ENCODE measurements around the gene PRKN.

Gene PRKN

DNA sequence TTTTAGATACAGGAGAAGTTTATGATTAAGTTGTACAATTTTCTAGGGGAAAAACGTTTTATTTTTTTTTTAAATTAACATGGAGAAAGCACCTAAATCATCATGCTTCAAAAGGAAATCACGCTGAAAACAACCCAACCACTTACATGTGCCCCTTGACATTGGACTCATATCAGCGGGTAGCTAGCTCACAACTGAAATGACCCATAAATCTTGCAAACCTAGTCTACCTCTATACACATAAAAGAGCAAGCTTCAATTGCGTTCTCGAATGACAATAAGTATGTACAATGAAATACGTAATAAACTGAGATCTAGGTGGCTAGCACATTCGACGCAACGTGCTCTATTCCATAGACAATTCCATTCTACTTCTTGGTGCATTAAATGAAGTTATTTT lies 730.8 kb downstream of the PRKN start:
- no peaks in the 10 kb centered on the region for H3K27me3 ChIP-seq (ENCODE audit: insufficient read depth, low read depth)
- no peaks in the 10 kb centered on the region for H3K4me1 ChIP-seq (ENCODE audit: low read depth, poor library complexity, severe bottlenecking)
- no peaks in the 10 kb centered on the region for H4K20me1 ChIP-seq (ENCODE audit: insufficient read depth)
- no peak overlapping the region for H3K4me3 ChIP-seq (IDR thresholded peaks at IDR 0.05; ENCODE audit: insufficient read depth, low read depth, low read length)
- no peak overlapping the region for H3K4me2 ChIP-seq
- no peak overlapping the region for H3K9ac ChIP-seq
- no peak for TF ChIP-seq CTCF (conservative IDR thresholded peaks at IDR 0.05; ENCODE audit: low read depth, low read length)
- no peak overlapping the region for H3K27ac ChIP-seq
- H3K36me3 ChIP-seq (ENCODE audit: insufficient read depth): no peaks in the 10 kb centered on the region
- H2AFZ ChIP-seq (ENCODE audit: low read depth): no peak overlapping the region
- no peaks in the 10 kb centered on the region for H3K79me2 ChIP-seq (ENCODE audit: insufficient read depth, low read depth)

GRCh38 chr6:161985876-161986423 lies 741.6 kb downstream of the PRKN start:
- Histone ChIP-seq H3K4me2 (no peak overlapping the region), H3K4me1 (ENCODE audit: low read depth, poor library complexity, severe bottlenecking) (no peaks in the 10 kb centered on the region), H3K4me3 (IDR thresholded peaks at IDR 0.05; ENCODE audit: insufficient read depth, low read depth, low read length) (no peak overlapping the region), H3K36me3 (ENCODE audit: insufficient read depth) (no peaks in the 10 kb centered on the region), H3K27ac (no peak overlapping the region), H3K79me2 (ENCODE audit: insufficient read depth, low read depth) (no peaks in the 10 kb centered on the region), H2AFZ (ENCODE audit: low read depth) (no peak overlapping the region), H3K27me3 (ENCODE audit: insufficient read depth, low read depth) (no peaks in the 10 kb centered on the region), H3K9ac (no peak overlapping the region), H4K20me1 (ENCODE audit: insufficient read depth) (no peaks in the 10 kb centered on the region)
- TF ChIP-seq CTCF (conservative IDR thresholded peaks at IDR 0.05; ENCODE audit: low read depth, low read length): no peak

GRCh38 chr6:161984713-161985112 lies 742.9 kb downstream of the PRKN start:
- Histone ChIP-seq H3K27ac (no peak overlapping the region), H3K4me1 (ENCODE audit: low read depth, poor library complexity, severe bottlenecking) (no peaks in the 10 kb centered on the region), H2AFZ (ENCODE audit: low read depth) (no peak overlapping the region), H3K4me2 (no peak overlapping the region), H4K20me1 (ENCODE audit: insufficient read depth) (no peaks in the 10 kb centered on the region), H3K79me2 (ENCODE audit: insufficient read depth, low read depth) (no peaks in the 10 kb centered on the region), H3K9ac (no peak overlapping the region), H3K4me3 (IDR thresholded peaks at IDR 0.05; ENCODE audit: insufficient read depth, low read depth, low read length) (no peak overlapping the region), H3K27me3 (ENCODE audit: insufficient read depth, low read depth) (no peaks in the 10 kb centered on the region), H3K36me3 (ENCODE audit: insufficient read depth) (no peaks in the 10 kb centered on the region)
- TF ChIP-seq CTCF (conservative IDR thresholded peaks at IDR 0.05; ENCODE audit: low read depth, low read length): no peak

- no peaks in the 10 kb centered on the region for H3K27me3 ChIP-seq (ENCODE audit: insufficient read depth, low read depth)
- no peaks in the 10 kb centered on the region for H4K20me1 ChIP-seq (ENCODE audit: insufficient read depth)
- no peak overlapping the region for H3K4me3 ChIP-seq (IDR thresholded peaks at IDR 0.05; ENCODE audit: insufficient read depth, low read depth, low read length)
- H3K4me1 ChIP-seq (ENCODE audit: low read depth, poor library complexity, severe bottlenecking): no peaks in the 10 kb centered on the region
- no peak for TF ChIP-seq CTCF (conservative IDR thresholded peaks at IDR 0.05; ENCODE audit: low read depth, low read length)
- H3K9ac ChIP-seq: no peak overlapping the region
- no peak overlapping the region for H2AFZ ChIP-seq (ENCODE audit: low read depth)
- no peaks in the 10 kb centered on the region for H3K79me2 ChIP-seq (ENCODE audit: insufficient read depth, low read depth)
- H3K4me2 ChIP-seq: no peak overlapping the region
- H3K36me3 ChIP-seq (ENCODE audit: insufficient read depth): no peaks in the 10 kb centered on the region
- no peak overlapping the region for H3K27ac ChIP-seq
These were observed 751.0 kb downstream of the PRKN start for GRCh38 chr6:161976553-161976952.
